ENCODE results near the gene SLAMF7. TPM values are rescaled to one million over a fixed set of nuclear protein-coding genes. Genes with fewer than 3 reads are reported as not detected.

SLAMF7 gene
- total and polyA plus RNA-seq, 2 donors (not counting 3 experiments of a cell fraction or from before 2014, with no cell fraction given) = not detected

DNA sequence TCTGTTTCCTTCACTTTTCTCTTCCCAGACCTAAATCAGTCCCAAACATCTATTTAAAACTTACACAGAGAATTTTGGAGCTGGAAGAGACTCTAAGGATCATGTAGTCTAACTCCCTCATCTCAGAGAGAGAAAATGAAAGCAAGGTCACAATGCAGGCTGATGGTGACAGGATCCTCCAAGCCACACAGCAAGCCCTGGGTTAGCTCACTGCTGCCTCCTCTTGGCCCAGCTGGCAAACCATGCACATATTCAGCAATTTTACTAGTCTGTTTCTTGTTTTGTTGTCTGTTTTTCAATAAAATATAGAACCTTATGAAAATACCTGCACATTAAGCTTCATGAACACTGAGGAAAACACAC lies 29.2 kb downstream of the SLAMF7 start:
- Histone ChIP-seq H3K4me3 (replicated peaks in 1 of 3; ENCODE audit: insufficient read depth in 1 of 3, low read depth in 1 of 3, low read length in 3 of 3) (no peak overlapping the region), H3K9ac (replicated peaks; ENCODE audit: extremely low read depth, insufficient read depth, low read length) (no peak overlapping the region), H3K9me1 (replicated peaks; ENCODE audit: control insufficient read depth, extremely low read depth, insufficient read depth, low read length) (no peaks in the 10 kb centered on the region), H3K27ac (ENCODE audit: insufficient read depth, low read depth, low read length) (no peak overlapping the region), H2AFZ (ENCODE audit: low read depth, low read length) (no peak overlapping the region), H3K9me3 (replicated peaks; ENCODE audit: control insufficient read depth, insufficient read depth, low read length) (no peaks in the 10 kb centered on the region), H3K4me2 (ENCODE audit: insufficient read depth, low read length) (no peak overlapping the region), H4K20me1 (replicated peaks; ENCODE audit: control insufficient read depth, extremely low read depth, insufficient read depth, low read length) (no peaks in the 10 kb centered on the region), H3K27me3 (ENCODE audit: control insufficient read depth in 2 of 2, insufficient read depth in 2 of 2, low read length in 2 of 2) (peaks cover 5 to 6% of the 10 kb centered on the region in 2 experiments), H3K79me2 (ENCODE audit: control insufficient read depth, insufficient read depth, low read length) (no peaks in the 10 kb centered on the region), H3K36me3 (ENCODE audit: control insufficient read depth in 2 of 2, extremely low read depth in 1 of 2, insufficient read depth in 2 of 2, low read length in 2 of 2) (no peaks in the 10 kb centered on the region), H3K4me1 (ENCODE audit: control insufficient read depth, extremely low read depth, insufficient read depth, low read length) (no peaks in the 10 kb centered on the region)
- DNase-seq (ENCODE audit: low read depth, low spot score) (no peak), FAIRE-seq (no peak)
- ChIA-PET CTCF (interaction anchor here (0.9 to 1.8 kb wide), 4 partner anchors 9 to 43 kb away, joined by 3 to 10 read pairs (median 4); no protein-coding TSS in a partner anchor), POLR2A (no interaction called here)
- dilution Hi-C loops (cut with MboI; ENCODE audit: extremely low pct_ligation_motif_present, low sequenced_read_pairs) = no loop called here
- intact Hi-C loops (cut with micrococcal nuclease) = no loop called here
- BruUV-seq (replicated peaks) = no TSS peak
- TF ChIP-seq, protein P1, sequence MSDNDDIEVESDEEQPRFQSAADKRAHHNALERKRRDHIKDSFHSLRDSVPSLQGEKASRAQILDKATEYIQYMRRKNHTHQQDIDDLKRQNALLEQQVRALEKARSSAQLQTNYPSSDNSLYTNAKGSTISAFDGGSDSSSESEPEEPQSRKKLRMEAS (IDR thresholded peaks at IDR 0.05; ENCODE audit: insufficient read depth, insufficient read length) = no peak
- TF ChIP-seq, protein P2, sequence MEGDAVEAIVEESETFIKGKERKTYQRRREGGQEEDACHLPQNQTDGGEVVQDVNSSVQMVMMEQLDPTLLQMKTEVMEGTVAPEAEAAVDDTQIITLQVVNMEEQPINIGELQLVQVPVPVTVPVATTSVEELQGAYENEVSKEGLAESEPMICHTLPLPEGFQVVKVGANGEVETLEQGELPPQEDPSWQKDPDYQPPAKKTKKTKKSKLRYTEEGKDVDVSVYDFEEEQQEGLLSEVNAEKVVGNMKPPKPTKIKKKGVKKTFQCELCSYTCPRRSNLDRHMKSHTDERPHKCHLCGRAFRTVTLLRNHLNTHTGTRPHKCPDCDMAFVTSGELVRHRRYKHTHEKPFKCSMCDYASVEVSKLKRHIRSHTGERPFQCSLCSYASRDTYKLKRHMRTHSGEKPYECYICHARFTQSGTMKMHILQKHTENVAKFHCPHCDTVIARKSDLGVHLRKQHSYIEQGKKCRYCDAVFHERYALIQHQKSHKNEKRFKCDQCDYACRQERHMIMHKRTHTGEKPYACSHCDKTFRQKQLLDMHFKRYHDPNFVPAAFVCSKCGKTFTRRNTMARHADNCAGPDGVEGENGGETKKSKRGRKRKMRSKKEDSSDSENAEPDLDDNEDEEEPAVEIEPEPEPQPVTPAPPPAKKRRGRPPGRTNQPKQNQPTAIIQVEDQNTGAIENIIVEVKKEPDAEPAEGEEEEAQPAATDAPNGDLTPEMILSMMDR (IDR thresholded peaks at IDR 0.05; ENCODE audit: extremely low read depth in 1 of 2, insufficient read depth in 1 of 2, low read depth in 1 of 2, low read length in 2 of 2) = peak in 1 of 2 donors; percentile 34
- no peak for TF ChIP-seq GATA2 (IDR thresholded peaks at IDR 0.05; ENCODE audit: insufficient read depth, insufficient read length, low read depth, low read length)

DNA sequence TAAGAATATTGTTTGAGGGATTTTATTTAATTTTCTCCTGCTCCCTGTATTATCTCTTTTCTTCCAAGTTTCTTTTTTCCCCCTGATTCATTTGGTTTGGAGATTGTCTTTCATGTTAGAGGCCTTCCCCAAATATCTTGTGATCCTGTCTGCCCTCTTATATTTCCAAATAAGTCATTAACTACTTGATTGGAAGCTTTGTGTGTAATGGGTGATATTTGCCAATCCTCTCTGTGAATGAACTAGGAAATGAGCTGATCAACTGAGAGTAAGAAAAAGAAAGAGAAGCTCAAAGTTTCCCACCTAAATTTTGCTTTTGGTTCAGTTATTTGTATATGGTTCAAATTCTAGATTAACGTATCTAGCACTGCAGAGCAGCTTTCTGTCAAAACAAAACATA lies 33.3 kb downstream of the SLAMF7 start:
- ChIA-PET CTCF (no interaction called here), POLR2A (no interaction called here)
- H3K4me2 ChIP-seq (ENCODE audit: insufficient read depth, low read length) = no peak overlapping the region
- no peak overlapping the region for H3K27ac ChIP-seq (ENCODE audit: insufficient read depth, low read depth, low read length)
- no peak overlapping the region for H3K4me3 ChIP-seq (replicated peaks in 1 of 3; ENCODE audit: insufficient read depth in 1 of 3, low read depth in 1 of 3, low read length in 3 of 3)
- peaks cover 5 to 6% of the 10 kb centered on the region in 2 experiments for H3K27me3 ChIP-seq (ENCODE audit: control insufficient read depth in 2 of 2, insufficient read depth in 2 of 2, low read length in 2 of 2)
- no peaks in the 10 kb centered on the region for H4K20me1 ChIP-seq (replicated peaks; ENCODE audit: control insufficient read depth, extremely low read depth, insufficient read depth, low read length)
- no peak for DNase-seq (ENCODE audit: low read depth, low spot score)
- no peaks in the 10 kb centered on the region for H3K4me1 ChIP-seq (ENCODE audit: control insufficient read depth, extremely low read depth, insufficient read depth, low read length)
- intact Hi-C loops (cut with micrococcal nuclease) = no loop called here
- no peak overlapping the region for H3K9ac ChIP-seq (replicated peaks; ENCODE audit: extremely low read depth, insufficient read depth, low read length)
- FAIRE-seq = no peak
- no TSS peak for BruUV-seq (replicated peaks)
- TF ChIP-seq POLR2AphosphoS5 (IDR thresholded peaks at IDR 0.05; ENCODE audit: insufficient read depth, low read depth, low read length) (no peak), MYC (IDR thresholded peaks at IDR 0.05; ENCODE audit: low read depth, low read length) (no peak), POLR2A (IDR thresholded peaks at IDR 0.05; ENCODE audit: low read depth, low read length) (no peak), JUN (IDR thresholded peaks at IDR 0.05; ENCODE audit: borderline replicate concordance, insufficient read depth, insufficient read length, low read depth) (no peak), EZH2 (IDR thresholded peaks at IDR 0.05; ENCODE audit: borderline replicate concordance, low read depth, low read length, severe bottlenecking) (no peak), FOS (IDR thresholded peaks at IDR 0.05; ENCODE audit: borderline replicate concordance, insufficient read depth, low read length) (no peak), GATA2 (IDR thresholded peaks at IDR 0.05; ENCODE audit: insufficient read depth, insufficient read length, low read depth, low read length) (no peak)
- TF ChIP-seq, protein P2 (IDR thresholded peaks at IDR 0.05; ENCODE audit: extremely low read depth in 1 of 2, insufficient read depth in 1 of 2, low read depth in 1 of 2, low read length in 2 of 2) = no peak
- TF ChIP-seq, protein P1 (IDR thresholded peaks at IDR 0.05; ENCODE audit: insufficient read depth, insufficient read length) = no peak
- H3K9me3 ChIP-seq (replicated peaks; ENCODE audit: control insufficient read depth, insufficient read depth, low read length) = no peaks in the 10 kb centered on the region
- dilution Hi-C loops (cut with MboI; ENCODE audit: extremely low pct_ligation_motif_present, low sequenced_read_pairs) = no loop called here
- no peak overlapping the region for H2AFZ ChIP-seq (ENCODE audit: low read depth, low read length)
- H3K36me3 ChIP-seq (ENCODE audit: control insufficient read depth in 2 of 2, extremely low read depth in 1 of 2, insufficient read depth in 2 of 2, low read length in 2 of 2) = no peaks in the 10 kb centered on the region
- H3K79me2 ChIP-seq (ENCODE audit: control insufficient read depth, insufficient read depth, low read length) = no peaks in the 10 kb centered on the region
- no peaks in the 10 kb centered on the region for H3K9me1 ChIP-seq (replicated peaks; ENCODE audit: control insufficient read depth, extremely low read depth, insufficient read depth, low read length)

All from endothelial cell of umbilical vein (primary cell).